GM19351 (cell line): Measurements from ENCODE around the gene RASA3.

Source experiments
- ATAC-seq: cut with Tn5 transposase; IDR thresholded peaks from one replicate; pipeline ENCODE4 v1.9.1; 2021; ENCODE audit warnings: mild to moderate bottlenecking, moderate library complexity; ENCODE audit not compliant: unreplicated experiment

Gene RASA3

GRCh38 chr13:114011226-114011625 lies 121.2 kb downstream of the RASA3 start:
- ATAC-seq = no peak

GRCh38 chr13:114010401-114011101 lies 121.9 kb downstream of the RASA3 start:
- ATAC-seq = no peak

- no peak for ATAC-seq
These were observed 122.6 kb downstream of the RASA3 start for GRCh38 chr13:114009590-114010400.

- no peak for ATAC-seq
These were observed 123.3 kb downstream of the RASA3 start for GRCh38 chr13:114008964-114009589.

GRCh38 chr13:114007566-114007965 lies 124.9 kb downstream of the RASA3 start:
- ATAC-seq = no peak

GRCh38 chr13:114005206-114005724 lies 127.2 kb downstream of the RASA3 start:
- ATAC-seq = no peak

- no peak for ATAC-seq
These were observed 127.8 kb downstream of the RASA3 start for GRCh38 chr13:114004420-114005205.

- no peak for ATAC-seq
These were observed 129.6 kb downstream of the RASA3 start for GRCh38 chr13:114002771-114003321.

- ATAC-seq = no peak
These were observed 130.3 kb downstream of the RASA3 start for GRCh38 chr13:114002009-114002544.

GRCh38 chr13:114001331-114002008 lies 131.0 kb downstream of the RASA3 start:
- no peak for ATAC-seq

- ATAC-seq = no peak
These were observed 132.0 kb downstream of the RASA3 start for GRCh38 chr13:114000151-114001040.

GRCh38 chr13:113999618-113999910 lies 132.9 kb downstream of the RASA3 start:
- ATAC-seq = no peak

- ATAC-seq = no peak
These were observed 133.4 kb downstream of the RASA3 start for GRCh38 chr13:113998781-113999617.

- no peak for ATAC-seq
These were observed 134.3 kb downstream of the RASA3 start for GRCh38 chr13:113997845-113998751.

GRCh38 chr13:113996912-113997745 lies 135.3 kb downstream of the RASA3 start:
- ATAC-seq = no peak
